Effector memory CD8-positive, alpha-beta T cell (primary cell): ENCODE data around the gene AUTS2.

Source experiments
- ATAC-seq: fragments of 150-1000 bp; cut with Tn5 transposase; replicated peaks from 2 replicates; pipeline ENCODE4 v1.10.0; 2021; ENCODE audit warnings: mild to moderate bottlenecking, moderate library complexity
- DNase-seq, 3 experiments: peaks; one replicate each; pipeline ENCODE4 v3.0.0; 2021
- H3K27ac Mint-ChIP-seq, 2 donors: one replicate each; pipeline ENCODE4 v1.8.0; 2022; ENCODE audit warnings: mild to moderate bottlenecking in 2 of 2, mixed read lengths in 2 of 2, moderate library complexity in 2 of 2
- H3K27me3 Mint-ChIP-seq, 2 donors: one replicate each; pipeline ENCODE4 v1.8.0; 2022; ENCODE audit warnings: mixed read lengths in 2 of 2
- H3K36me3 Mint-ChIP-seq: one replicate; pipeline ENCODE4 v1.8.0; 2022; ENCODE audit warnings: mild to moderate bottlenecking, moderate library complexity, mixed read lengths; ENCODE audit not compliant: insufficient read depth
- H3K4me1 Mint-ChIP-seq, 2 donors: one replicate each; pipeline ENCODE4 v1.8.0; 2022; ENCODE audit warnings: low read depth in 2 of 2, mixed read lengths in 2 of 2
- H3K4me3 Mint-ChIP-seq, 2 donors: one replicate each; pipeline ENCODE4 v1.8.0; 2022; ENCODE audit warnings: mild to moderate bottlenecking in 2 of 2, mixed read lengths in 2 of 2, moderate library complexity in 2 of 2
- H3K9me3 Mint-ChIP-seq, 2 donors: one replicate each; pipeline ENCODE4 v1.8.0; 2022; ENCODE audit warnings: mixed read lengths in 2 of 2

Gene AUTS2

DNA sequence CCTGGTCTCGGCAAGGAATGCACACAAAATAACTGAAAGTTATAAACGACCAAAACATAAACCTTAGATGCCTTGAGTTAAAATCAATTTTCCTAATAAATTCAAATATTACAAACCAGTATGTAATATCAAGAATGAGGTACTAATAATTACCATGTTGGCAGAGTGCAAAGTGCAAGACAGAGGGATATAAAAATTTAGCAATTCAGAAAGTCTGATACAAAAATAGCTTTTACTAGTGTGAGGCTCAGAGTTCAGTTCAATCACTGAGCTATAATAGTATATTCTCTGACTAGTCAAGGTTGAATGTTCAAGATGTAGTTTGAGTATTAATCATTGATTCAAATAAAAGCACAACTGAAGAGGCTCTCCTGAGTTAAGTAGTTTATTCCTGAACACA lies 4.8 kb upstream of the AUTS2 start:
- Mint-ChIP-seq H3K4me3 (no peak overlapping the region), H3K27ac (no peak overlapping the region), H3K36me3 (peaks cover 3% of the 10 kb centered on the region), H3K4me1 (no peaks in the 10 kb centered on the region), H3K27me3 (no peaks in the 10 kb centered on the region), H3K9me3 (no peaks in the 10 kb centered on the region)
- DNase-seq (no peak), ATAC-seq (no peak)

DNA sequence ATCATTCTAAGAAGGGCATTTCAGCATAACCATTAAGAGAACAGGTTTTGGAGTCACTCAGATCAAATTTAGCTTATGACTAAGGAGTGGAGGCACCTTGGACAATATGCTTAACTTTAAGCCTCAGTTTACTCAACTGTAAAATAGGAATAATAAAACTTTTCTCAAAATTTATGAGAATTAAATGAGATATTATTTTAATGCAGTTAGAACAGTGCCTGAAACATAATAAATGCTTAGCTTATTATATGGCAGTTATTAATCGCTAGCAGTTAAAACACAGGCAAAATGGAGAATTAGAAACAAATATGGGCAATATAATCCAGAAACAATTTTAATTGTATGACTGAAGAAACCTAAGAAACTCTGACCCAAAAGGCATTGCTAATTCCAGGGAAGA lies 2.9 kb upstream of the AUTS2 start:
- ATAC-seq: no peak
- DNase-seq: no peak
- Mint-ChIP-seq H3K27me3 (no peaks in the 10 kb centered on the region), H3K36me3 (peaks cover 18% of the 10 kb centered on the region), H3K4me3 (no peak overlapping the region), H3K9me3 (no peaks in the 10 kb centered on the region), H3K4me1 (peaks cover 7 to 12% of the 10 kb centered on the region in 2 donors), H3K27ac (no peak overlapping the region)

DNA sequence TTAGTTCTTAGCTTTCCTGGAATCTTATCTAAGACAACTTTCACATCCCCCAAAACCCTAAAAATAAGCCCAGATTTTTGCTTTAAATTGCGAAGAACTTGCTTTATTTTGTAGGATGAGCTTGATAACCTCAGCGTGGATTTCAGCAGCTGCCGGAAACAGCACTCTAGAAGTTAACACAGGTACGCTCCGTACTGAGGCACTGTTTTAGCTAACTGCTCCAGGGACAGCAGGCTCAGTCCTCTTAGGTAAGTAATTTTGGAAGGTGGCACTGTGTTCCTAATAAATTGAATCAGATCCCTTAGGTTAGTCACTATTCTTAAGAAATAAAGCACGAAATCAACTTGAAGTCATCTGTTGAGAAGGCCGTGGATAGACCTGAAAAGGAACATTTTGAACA lies 2.2 kb upstream of the AUTS2 start:
- peaks cover 7 to 12% of the 10 kb centered on the region in 2 donors for H3K4me1 Mint-ChIP-seq
- no peaks in the 10 kb centered on the region for H3K9me3 Mint-ChIP-seq
- no peaks in the 10 kb centered on the region for H3K27me3 Mint-ChIP-seq
- no peak overlapping the region for H3K27ac Mint-ChIP-seq
- H3K4me3 Mint-ChIP-seq: no peak overlapping the region
- H3K36me3 Mint-ChIP-seq: peaks cover 19% of the 10 kb centered on the region
- DNase-seq (no peak), ATAC-seq (no peak)

DNA sequence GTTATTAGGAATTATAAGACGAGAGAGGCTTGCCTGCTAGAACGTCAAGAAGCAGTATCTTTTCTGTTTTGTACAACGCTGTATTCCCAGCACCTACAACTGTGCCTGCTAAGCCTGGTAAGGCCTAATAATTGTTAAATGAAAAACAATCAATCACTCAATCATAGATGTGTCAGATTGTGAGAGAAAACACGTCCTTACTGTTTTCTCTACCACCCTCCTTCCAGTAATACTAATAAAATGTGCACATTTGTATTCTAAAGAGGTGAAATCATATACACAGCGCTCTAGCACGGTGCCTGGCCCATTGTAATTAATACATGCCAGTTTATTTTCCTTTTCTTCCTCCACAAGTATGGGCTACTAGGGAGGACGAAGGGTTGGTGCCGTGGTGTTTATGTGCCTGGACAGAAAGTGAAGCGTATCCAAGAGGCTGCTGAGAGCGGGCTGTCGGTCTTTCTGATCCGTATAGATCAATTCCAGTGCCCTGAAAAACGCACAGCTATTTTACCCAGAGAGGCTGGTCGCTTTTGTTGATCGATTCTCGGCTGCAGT lies 1.5 kb upstream of the AUTS2 start:
- peak overlapping the region; percentile 38 for H3K27ac Mint-ChIP-seq
- H3K4me1 Mint-ChIP-seq: peaks cover 7 to 12% of the 10 kb centered on the region in 2 donors
- H3K36me3 Mint-ChIP-seq: peaks cover 19% of the 10 kb centered on the region
- H3K27me3 Mint-ChIP-seq: no peaks in the 10 kb centered on the region
- DNase-seq (no peak), ATAC-seq (no peak)
- peak overlapping the region; percentile 82 to 87 for H3K4me3 Mint-ChIP-seq
- H3K9me3 Mint-ChIP-seq: no peaks in the 10 kb centered on the region

DNA sequence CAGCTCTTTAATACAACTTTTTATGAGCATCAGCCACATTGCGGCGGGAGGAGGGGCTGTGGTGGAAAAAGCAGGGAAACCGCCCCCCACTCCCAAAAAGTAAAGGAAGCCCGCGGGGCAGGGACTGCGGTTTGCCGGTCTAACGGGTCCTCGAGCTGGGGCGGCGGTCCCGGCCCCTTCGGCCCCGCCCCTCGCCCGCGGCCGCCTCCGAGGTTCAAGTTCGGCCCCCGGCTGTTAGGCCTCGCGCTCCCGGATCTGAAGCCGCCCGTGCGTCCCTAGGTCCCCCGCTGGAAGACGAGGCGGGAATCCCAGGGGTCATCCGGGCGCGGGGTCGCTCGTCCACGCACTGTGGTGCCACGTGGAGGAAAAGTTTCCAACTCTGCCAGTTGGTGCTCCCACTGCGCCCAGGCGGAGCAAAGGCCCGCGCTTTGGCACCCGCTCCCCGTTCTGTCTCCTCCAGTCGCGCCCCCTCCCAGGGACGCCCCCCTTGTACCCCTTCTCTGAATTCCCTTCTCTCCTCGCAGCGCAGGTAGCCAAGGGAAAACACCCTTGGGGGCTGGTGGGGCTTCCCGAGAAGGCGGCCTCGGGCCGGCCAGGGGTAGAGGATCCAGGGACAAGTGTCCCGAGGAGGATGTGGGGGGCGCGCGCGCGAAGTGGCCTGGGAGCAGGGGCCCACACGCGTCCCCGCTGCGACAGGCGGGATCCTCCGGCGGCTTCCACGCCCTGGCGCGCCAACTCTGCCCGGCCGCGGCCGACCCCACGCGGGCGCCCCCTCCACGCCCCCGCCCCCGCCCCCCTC lies 798 bp upstream of the AUTS2 start:
- no peaks in the 10 kb centered on the region for H3K9me3 Mint-ChIP-seq
- peaks cover 7 to 12% of the 10 kb centered on the region in 2 donors for H3K4me1 Mint-ChIP-seq
- peak in 2 of 3 experiments; percentile 8 to 32 for DNase-seq

DNA sequence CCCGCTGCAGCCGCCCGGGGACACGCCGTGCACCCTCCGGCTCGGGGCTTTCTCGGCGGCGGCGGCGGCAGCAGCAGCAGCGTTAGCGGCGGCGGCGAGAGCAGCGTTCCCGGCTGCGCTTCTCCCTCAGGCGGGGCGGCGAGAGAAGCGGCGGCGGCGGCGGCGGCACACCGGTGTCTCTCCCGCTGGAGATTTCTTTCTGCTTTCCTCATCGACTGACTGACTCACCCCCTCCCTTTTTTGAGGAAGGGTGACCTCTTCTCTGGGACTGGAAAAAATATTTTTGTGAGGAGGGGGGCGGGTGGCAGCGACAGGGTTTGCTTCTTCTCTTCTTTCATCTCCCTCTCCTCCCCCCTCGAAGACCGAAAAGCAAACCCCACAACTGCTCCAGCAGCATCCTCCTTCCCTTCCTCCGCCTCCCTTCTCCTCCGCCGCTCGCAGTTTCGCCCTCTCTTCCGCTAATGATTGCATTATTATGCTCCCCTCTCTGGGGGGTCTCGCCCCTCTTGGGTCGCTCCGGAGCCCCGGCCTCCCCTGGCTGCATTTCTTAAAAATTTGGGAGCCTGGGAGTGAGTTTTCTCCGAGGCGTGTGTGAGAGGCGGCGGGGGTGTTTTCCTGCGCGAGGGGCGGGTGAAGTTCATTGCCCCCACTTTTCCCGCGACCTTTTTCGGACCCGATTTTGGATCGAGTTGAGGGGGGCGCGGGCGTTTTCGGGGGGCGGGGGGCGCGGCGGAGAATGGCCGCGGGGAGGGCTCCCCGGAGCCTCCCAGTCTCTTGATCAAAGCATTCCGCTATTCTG lies 411 bp downstream of the AUTS2 start:
- ATAC-seq (no peak), DNase-seq (no peak)
- Mint-ChIP-seq H3K9me3 (no peaks in the 10 kb centered on the region), H3K4me3 (peak overlapping the region; percentile 87 to 94), H3K36me3 (peaks cover 19% of the 10 kb centered on the region), H3K27me3 (no peaks in the 10 kb centered on the region), H3K27ac (peak overlapping the region; percentile 64 to 89), H3K4me1 (peaks cover 7 to 12% of the 10 kb centered on the region in 2 donors)

More for the DNA sequence above, 798 bp upstream of the AUTS2 start:
- Mint-ChIP-seq H3K36me3 (peaks cover 19% of the 10 kb centered on the region), H3K4me3 (peak overlapping the region; percentile 82 to 87), H3K27ac (peak overlapping the region; percentile 38), H3K27me3 (no peaks in the 10 kb centered on the region)
- ATAC-seq: peak; percentile 13

DNA sequence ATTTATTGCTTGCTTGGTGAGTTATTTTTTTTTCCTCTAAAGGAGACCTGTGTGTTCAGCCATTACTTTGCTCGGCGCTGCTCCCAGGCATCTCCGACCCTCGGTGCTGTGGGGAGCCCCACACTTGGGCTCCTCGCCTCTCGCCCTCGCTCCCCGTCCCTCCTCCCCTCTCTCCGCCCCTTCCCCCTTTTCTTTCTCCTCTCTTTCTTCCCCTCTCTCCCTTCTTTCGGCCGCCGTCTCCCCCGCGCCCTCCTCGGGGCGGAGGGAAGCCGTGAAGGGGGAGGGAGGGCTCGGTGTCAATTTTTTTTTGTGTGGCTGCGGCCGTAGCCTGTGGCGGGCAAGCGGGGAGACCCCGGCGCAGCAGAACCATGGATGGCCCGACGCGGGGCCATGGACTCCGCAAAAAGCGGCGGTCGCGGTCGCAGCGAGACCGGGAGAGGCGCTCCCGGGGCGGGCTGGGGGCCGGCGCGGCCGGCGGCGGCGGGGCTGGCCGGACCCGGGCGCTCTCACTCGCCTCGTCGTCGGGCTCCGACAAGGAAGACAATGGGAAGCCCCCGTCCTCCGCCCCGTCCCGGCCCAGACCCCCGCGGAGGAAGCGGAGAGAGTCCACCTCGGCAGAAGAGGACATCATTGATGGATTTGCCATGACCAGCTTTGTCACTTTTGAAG lies 1.1 kb downstream of the AUTS2 start:
- DNase-seq (no peak), ATAC-seq (no peak)
- H3K27me3 Mint-ChIP-seq: no peaks in the 10 kb centered on the region
- peaks cover 7 to 12% of the 10 kb centered on the region in 2 donors for H3K4me1 Mint-ChIP-seq
- peak overlapping the region; percentile 85 to 89 for H3K27ac Mint-ChIP-seq
- peaks cover 19% of the 10 kb centered on the region for H3K36me3 Mint-ChIP-seq
- H3K4me3 Mint-ChIP-seq: peak overlapping the region; percentile 87 to 94
- no peaks in the 10 kb centered on the region for H3K9me3 Mint-ChIP-seq

DNA sequence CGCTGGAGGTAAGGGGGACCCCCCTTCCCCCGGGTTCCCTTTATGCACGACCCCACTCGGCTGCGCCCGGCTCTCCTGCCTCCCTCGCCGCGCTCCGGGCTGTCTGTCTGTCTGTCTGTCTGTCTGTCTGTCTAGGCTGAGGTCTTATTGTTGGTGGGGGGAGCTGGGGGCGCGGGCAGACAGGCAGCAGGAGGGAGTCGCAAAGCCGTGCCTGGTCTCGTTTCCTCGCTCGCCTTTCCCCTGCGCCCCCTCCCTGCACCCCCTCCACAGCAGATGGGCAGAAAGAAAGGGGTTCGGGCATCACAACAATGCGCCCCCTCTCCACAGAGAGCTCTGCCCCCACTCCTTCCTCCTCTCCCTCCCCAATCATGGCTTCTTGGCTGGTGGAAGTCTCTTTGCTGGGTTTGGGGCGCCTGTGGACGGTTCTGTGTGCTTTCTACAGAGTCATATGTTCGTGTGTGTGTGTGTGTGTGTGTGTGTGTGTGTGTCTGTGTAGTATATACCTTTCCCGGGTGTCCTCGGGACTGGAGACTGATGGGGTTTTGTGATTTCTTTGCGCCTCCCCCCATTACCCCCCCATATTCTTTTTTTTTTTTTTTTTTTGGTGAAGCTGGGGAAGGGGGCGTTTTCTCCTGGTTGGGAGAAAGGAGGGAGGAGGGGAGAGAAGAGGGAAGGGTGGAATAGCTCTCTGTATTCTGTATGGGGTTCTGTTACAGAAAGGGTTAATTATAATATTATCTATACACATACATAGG lies 1.9 kb downstream of the AUTS2 start:
- H3K9me3 Mint-ChIP-seq: no peaks in the 10 kb centered on the region
- H3K4me1 Mint-ChIP-seq: peaks cover 7 to 12% of the 10 kb centered on the region in 2 donors
- H3K27ac Mint-ChIP-seq: peak overlapping the region; percentile 85 to 89
- ATAC-seq (no peak), DNase-seq (peak in 1 of 3 experiments; percentile 11)
- H3K27me3 Mint-ChIP-seq: no peaks in the 10 kb centered on the region
- peaks cover 19% of the 10 kb centered on the region for H3K36me3 Mint-ChIP-seq
- peak overlapping the region; percentile 87 to 94 for H3K4me3 Mint-ChIP-seq

DNA sequence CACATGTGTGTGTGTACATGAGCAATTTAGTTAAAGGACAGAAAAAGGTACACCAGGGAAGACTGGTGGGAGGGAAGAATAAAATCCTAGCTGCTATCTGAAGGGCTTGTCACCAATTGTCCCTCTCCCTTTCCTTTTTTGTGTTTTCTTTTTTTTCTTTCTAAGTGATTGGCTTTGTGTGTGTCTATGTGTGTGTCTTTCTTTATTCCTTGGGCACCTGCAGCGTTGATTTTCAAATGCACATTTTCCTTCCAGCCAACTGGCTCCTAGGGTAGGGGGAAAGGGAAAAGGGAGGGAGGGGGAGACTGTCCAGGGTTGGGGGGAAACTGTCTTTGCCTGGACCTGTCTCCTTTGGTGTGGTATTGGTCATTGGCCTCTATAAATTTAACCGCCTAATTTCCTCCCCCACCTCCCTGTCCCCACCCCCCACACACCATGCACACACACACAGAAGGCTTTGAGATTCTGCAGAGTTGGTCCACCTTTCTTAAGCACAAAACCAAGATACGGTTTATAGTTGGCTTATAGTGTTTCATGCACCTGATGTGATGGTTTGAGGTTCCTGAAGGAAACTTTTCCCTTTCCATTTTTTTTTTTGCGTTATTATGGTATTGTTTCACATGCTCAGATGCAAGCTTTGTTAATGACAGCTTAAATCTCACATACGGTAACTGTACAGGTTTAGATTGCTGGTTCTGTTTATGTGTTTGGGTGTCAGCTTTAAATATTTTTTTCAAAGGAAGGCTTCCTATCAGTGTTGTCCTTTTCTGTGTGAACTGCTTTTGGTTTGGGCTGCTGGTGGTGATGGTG lies 2.6 kb downstream of the AUTS2 start:
- no peaks in the 10 kb centered on the region for H3K27me3 Mint-ChIP-seq
- peaks cover 19% of the 10 kb centered on the region for H3K36me3 Mint-ChIP-seq
- no peak overlapping the region for H3K27ac Mint-ChIP-seq
- DNase-seq (no peak), ATAC-seq (no peak)
- peaks cover 7 to 12% of the 10 kb centered on the region in 2 donors for H3K4me1 Mint-ChIP-seq
- H3K4me3 Mint-ChIP-seq: peak overlapping the region; percentile 87 to 94
- no peaks in the 10 kb centered on the region for H3K9me3 Mint-ChIP-seq

DNA sequence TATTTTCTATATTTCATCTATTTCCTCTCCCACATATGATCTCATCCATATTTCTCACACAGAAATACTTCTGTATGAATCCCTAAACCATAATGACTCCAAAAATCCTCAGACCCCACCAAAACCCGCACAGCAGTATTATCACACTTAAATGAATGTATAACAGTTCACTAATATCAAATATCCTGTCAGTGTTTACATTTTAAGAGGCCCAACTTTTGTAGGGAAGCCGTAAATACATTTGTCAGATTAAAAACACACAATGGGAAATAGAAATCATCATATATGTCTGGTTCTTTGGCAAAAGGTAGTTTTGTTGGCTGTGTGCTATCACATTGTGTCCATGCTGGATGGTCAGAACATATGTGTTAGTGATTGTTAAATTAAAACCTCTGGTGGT lies 4.2 kb downstream of the AUTS2 start:
- H3K4me1 Mint-ChIP-seq: peaks cover 7 to 12% of the 10 kb centered on the region in 2 donors
- DNase-seq (no peak), ATAC-seq (no peak)
- H3K27me3 Mint-ChIP-seq: no peaks in the 10 kb centered on the region
- H3K9me3 Mint-ChIP-seq: no peaks in the 10 kb centered on the region
- no peak overlapping the region for H3K27ac Mint-ChIP-seq
- no peak overlapping the region for H3K4me3 Mint-ChIP-seq
- peaks cover 16% of the 10 kb centered on the region for H3K36me3 Mint-ChIP-seq

DNA sequence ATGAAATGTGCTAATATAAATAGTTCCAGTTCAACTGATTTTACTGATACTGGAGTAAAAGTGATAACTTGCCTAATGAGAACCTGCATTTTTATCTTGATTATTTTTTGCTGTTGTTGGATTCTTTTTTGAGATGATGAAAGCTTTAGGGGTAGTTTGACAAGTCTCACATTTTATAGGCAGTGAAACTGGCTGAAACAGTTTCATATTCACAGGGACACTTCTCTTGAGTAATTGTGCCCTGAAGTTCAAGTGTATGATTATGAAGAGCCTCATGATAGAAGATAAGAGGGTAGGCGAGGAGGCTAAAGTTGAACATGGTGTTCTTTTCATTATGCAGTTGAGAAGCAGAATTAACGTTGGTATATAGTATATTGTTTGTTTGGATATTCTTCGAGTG lies 5.1 kb downstream of the AUTS2 start:
- H3K27ac Mint-ChIP-seq: no peak overlapping the region
- no peak for ATAC-seq

DNA sequence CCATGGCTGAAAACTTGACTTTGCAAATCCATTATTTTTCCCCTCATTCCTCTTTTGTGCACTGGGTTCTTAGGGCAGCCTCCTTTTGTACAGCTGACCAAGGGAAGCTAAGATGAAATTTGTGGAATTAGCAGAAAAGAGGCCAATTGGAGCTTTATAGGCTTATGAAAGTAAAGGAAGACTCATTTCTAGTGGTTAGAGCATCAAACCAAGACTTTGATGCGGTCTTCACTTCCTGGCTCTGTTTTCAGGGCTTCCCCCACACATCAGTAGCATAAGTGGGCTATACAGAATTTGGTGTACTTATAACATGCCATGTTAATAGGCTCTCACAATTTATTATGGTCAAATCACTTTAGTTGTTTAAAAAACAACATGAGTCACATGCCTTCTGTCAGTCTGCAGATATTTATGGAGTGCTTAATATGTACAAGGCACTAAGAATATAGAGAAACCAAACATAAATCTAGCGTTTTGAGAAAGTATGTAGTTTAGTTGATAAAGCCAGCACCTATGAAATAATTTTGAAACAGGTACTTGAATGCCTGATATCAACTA lies 5.7 kb downstream of the AUTS2 start:
- H3K36me3 Mint-ChIP-seq: peaks cover 12% of the 10 kb centered on the region
- H3K27me3 Mint-ChIP-seq: no peaks in the 10 kb centered on the region
- no peaks in the 10 kb centered on the region for H3K9me3 Mint-ChIP-seq
- DNase-seq (peak in 2 of 3 experiments; percentile 33 to 40), ATAC-seq (peak; percentile 93)
- H3K4me3 Mint-ChIP-seq: no peak overlapping the region
- H3K4me1 Mint-ChIP-seq: peaks cover 7 to 12% of the 10 kb centered on the region in 2 donors
- no peak overlapping the region for H3K27ac Mint-ChIP-seq

More for the DNA sequence above, 5.1 kb downstream of the AUTS2 start:
- Mint-ChIP-seq H3K27me3 (no peaks in the 10 kb centered on the region), H3K9me3 (no peaks in the 10 kb centered on the region), H3K4me3 (no peak overlapping the region), H3K4me1 (peaks cover 7 to 12% of the 10 kb centered on the region in 2 donors), H3K36me3 (peaks cover 16% of the 10 kb centered on the region)
- DNase-seq: no peak
